Brain microvascular endothelial cell (primary cell): ENCODE results near the gene CACNG4.

ENCODE experiments used
- DNase-seq: peaks from one replicate; pipeline ENCODE4 v3.0.0-alpha.2; 2020
- H3K27ac ChIP-seq: fragments of 250-450 bp; sonication (Bioruptor Pico); 2 replicates; pipeline ENCODE4 v1.5.1; 2020; ENCODE audit warnings: mild to moderate bottlenecking, moderate library complexity
- H3K27me3 ChIP-seq: fragments of 250-450 bp; sonication (Bioruptor Pico); replicated peaks from 2 replicates; pipeline ENCODE4 v1.5.1; 2020; ENCODE audit warnings: mild to moderate bottlenecking
- H3K36me3 ChIP-seq: fragments of 250-450 bp; sonication (Bioruptor Pico); replicated peaks from 2 replicates; pipeline ENCODE4 v1.5.1; 2020; ENCODE audit warnings: mild to moderate bottlenecking
- H3K4me3 ChIP-seq: 2 replicates; pipeline ENCODE4 v1.5.1; 2011; ENCODE audit warnings: low read depth, mild to moderate bottlenecking, control low read depth, low read length, moderate library complexity
- in situ Hi-C: cut with HindIII; loops from 2 replicates; pipeline ENCODE4 v1.10.0; 2017; ENCODE audit warnings: low sequenced_read_pairs, low pct_ligation_motif_present
- TF ChIP-seq, protein P1 (sequence below): IDR thresholded peaks from 2 replicates; pipeline ENCODE4 v1.5.1; 2011; ENCODE audit warnings: low read depth, mild to moderate bottlenecking, moderate library complexity, low read length, control low read depth, inconsistent platforms; ENCODE audit errors: missing control alignments

The CACNG4 gene

DNA sequence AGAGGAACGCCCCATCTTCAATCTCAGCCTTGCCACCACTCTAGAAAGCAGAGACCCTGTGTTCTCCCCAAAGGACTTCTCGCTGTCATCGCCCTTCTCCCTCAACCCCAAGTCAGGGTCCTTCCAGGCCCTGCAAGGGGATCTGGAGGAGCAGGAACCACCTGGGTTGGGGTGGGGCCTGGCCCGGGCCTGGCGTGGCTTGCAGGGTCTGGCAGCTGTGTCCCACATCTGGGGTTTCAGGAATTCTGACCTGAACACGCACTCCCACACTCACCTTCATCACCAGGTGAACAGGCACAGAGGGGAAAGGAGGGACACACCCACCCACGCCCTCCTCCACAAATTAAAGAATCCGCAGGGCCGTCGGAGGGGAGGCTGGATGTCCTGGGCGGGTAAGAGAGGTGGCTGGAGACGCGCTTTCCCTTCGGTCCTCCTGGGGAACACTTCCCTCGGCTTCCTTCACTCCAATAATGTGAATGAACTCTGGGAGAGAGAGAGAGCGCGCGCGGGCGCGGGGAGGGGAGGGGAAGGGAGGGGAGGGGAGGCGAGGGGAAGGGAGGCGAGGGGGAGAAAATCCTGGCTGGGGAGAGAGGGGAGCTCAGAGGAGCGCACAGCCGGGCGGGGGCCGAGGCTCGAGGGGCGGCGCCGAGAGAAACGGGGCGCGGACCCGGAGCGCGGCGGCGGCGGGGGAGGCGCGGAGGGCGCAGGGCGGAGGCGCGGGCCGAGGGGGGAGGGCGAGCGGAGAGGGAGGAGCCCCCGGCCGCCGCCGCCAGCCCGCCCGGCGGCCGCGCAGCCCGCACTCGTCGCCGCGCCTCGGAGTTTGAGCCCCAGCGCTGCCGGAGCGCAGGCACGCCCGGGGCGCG is at the start of gene CACNG4:
Gene CACNG4 (plus strand): TSS at position 799 of the 863 bp plus-strand sequence. CDS start 205 bp downstream, outside the sequence.
- no peak for DNase-seq
- H3K27ac ChIP-seq = no peak within 1 kb of the TSS
- TF ChIP-seq, protein P1, sequence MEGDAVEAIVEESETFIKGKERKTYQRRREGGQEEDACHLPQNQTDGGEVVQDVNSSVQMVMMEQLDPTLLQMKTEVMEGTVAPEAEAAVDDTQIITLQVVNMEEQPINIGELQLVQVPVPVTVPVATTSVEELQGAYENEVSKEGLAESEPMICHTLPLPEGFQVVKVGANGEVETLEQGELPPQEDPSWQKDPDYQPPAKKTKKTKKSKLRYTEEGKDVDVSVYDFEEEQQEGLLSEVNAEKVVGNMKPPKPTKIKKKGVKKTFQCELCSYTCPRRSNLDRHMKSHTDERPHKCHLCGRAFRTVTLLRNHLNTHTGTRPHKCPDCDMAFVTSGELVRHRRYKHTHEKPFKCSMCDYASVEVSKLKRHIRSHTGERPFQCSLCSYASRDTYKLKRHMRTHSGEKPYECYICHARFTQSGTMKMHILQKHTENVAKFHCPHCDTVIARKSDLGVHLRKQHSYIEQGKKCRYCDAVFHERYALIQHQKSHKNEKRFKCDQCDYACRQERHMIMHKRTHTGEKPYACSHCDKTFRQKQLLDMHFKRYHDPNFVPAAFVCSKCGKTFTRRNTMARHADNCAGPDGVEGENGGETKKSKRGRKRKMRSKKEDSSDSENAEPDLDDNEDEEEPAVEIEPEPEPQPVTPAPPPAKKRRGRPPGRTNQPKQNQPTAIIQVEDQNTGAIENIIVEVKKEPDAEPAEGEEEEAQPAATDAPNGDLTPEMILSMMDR = no peak
- in situ Hi-C loops = no loop called here
- H3K27me3 ChIP-seq = peaks cover 64% of the 10 kb centered on the region
- H3K4me3 ChIP-seq = peak within 1 kb of the TSS; percentile 39
- no peaks in the 10 kb centered on the region for H3K36me3 ChIP-seq

GRCh38 chr17:66915204-66915611 is 49.3 kb upstream of the CACNG4 start:
- Histone ChIP-seq H3K27ac (no peak overlapping the region), H3K4me3 (no peak overlapping the region), H3K36me3 (no peaks in the 10 kb centered on the region), H3K27me3 (no peaks in the 10 kb centered on the region)
- in situ Hi-C loops = loop anchor here (25.0 kb wide), 1 partner anchor 203 kb away; no protein-coding TSS in a partner anchor
- no peak for DNase-seq
- TF ChIP-seq, protein P1 = peak; percentile 43

DNA sequence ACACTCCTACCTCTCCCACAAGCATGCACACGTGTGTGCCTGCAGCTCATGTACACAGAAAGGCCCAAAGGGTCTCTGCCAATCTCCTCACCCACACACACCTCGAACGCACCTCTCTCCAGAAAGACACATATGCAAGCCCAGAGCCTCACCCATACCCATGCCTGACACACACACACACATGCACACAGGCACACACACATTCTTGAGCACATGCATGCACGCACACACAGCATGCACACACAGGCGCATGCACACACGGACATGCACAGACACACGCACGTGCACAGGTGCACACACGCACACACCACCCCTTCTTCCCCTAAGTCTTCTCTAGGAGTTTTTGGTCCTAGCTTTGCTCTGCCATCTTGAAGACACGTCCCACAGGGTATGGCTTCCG is 48.7 kb upstream of the CACNG4 start:
- H3K27ac ChIP-seq = no peak overlapping the region
- H3K27me3 ChIP-seq = no peaks in the 10 kb centered on the region
- H3K36me3 ChIP-seq = no peaks in the 10 kb centered on the region
- in situ Hi-C loops = loop anchor here (25.0 kb wide), 1 partner anchor 203 kb away; no protein-coding TSS in a partner anchor
- DNase-seq = no peak
- TF ChIP-seq, protein P1 = no peak
- no peak overlapping the region for H3K4me3 ChIP-seq

DNA sequence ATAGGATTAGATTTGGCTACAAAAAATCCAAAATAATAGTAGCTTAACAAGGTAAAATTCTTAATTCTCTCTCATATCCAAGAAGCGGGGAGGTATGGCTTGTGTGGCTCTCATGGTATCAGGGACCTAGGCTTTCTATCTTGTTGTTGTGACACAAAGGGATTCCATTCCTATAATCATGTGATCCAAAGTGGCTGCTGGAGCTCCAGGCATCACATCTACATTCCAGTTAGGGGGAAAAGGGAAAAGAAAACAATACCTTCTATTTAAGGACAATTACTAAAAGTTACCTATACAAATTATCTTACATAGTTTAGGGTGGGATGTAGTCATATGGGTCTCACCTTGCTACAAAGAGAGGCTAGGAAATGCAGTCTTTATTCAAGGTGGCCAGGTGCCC is 47.6 kb upstream of the CACNG4 start:
- in situ Hi-C loops = loop anchor here (25.0 kb wide), 1 partner anchor 205 kb away; no protein-coding TSS in a partner anchor
- H3K4me3 ChIP-seq = no peak overlapping the region
- no peak for DNase-seq
- H3K27me3 ChIP-seq = no peaks in the 10 kb centered on the region
- H3K36me3 ChIP-seq = no peaks in the 10 kb centered on the region
- TF ChIP-seq, protein P1 = no peak
- H3K27ac ChIP-seq = no peak overlapping the region

DNA sequence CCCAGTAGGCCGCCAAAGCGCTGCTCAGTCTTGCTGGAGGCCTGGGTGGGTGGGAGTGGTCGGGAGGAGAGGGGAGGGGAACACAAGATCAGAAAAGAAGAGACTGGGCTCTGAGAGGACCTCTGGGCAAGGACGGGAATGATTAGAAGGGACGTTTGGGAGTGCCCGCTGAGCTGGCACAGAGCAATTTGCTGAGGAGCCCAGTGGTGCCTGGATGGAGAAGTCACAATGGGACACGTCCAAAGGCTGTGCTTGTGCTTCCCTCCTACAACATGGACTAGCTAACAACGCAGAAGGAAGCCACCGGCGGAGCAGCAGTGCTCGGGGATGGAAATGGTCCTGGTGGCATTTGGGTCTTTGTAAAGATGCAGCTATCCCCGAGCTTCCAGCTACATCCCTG is 45.6 kb upstream of the CACNG4 start:
- DNase-seq = no peak
- Histone ChIP-seq H3K27me3 (no peaks in the 10 kb centered on the region), H3K36me3 (no peaks in the 10 kb centered on the region), H3K27ac (no peak overlapping the region), H3K4me3 (no peak overlapping the region)
- in situ Hi-C loops = loop anchor here (25.0 kb wide), 1 partner anchor 207 kb away; no protein-coding TSS in a partner anchor
- TF ChIP-seq, protein P1 = no peak

DNA sequence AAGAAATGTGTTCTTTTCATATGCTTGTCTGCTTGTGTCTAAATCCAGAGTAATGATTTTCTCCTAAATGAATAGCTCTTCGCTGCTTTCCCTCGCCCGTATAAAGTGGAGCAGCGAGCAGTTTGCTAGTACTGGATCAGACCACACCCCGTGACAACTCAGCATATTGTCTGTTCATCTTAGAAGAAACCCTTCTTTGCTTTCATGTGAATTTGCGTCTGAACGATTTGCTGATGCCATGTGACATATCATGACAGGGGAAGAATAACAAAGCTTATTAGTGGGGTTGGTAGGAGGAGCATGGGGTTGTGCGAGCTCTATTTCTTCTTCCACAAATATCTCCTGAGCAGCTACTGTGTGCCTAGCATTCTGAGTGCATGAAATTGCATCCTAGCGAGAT is 44.1 kb upstream of the CACNG4 start:
- DNase-seq = no peak
- Histone ChIP-seq H3K27me3 (no peaks in the 10 kb centered on the region), H3K27ac (no peak overlapping the region), H3K36me3 (no peaks in the 10 kb centered on the region), H3K4me3 (no peak overlapping the region)
- TF ChIP-seq, protein P1 = no peak
- in situ Hi-C loops = loop anchor here (25.0 kb wide), 1 partner anchor 208 kb away; no protein-coding TSS in a partner anchor
